ENCODE results near the gene CTAG1B. TPM values are rescaled to one million over a fixed set of nuclear protein-coding genes. Genes with fewer than 3 reads are reported as not detected.
"Not testable (repeated sequence)": the region's sequence is repeated elsewhere in the genome, so short reads cannot be mapped to it uniquely, and the experiment has no call there.

Gene CTAG1B
- total and polyA plus RNA-seq, 2 of the 8 experiments (the other 6 are each of a cell fraction or from before 2014, with no cell fraction given) = not detected

GRCh38 chrX:154573061-154573460, 46.0 kb downstream of the CTAG1B start:
- H4K5ac ChIP-seq (ENCODE audit: insufficient read length, low read depth, low read length); H2BK5ac ChIP-seq (ENCODE audit: low read depth, low read length); H4K91ac ChIP-seq (replicated peaks; ENCODE audit: insufficient read length, low read length); H3K4ac ChIP-seq (replicated peaks; ENCODE audit: insufficient read length, low read depth, low read length); H3K23ac ChIP-seq (ENCODE audit: insufficient read length); POLR2A ChIA-PET (ENCODE audit: partially characterized antibody); FAIRE-seq; H2AK5ac ChIP-seq (ENCODE audit: low read depth, low read length); H3K79me1 ChIP-seq (ENCODE audit: low read depth, low read length); H3K9me3 ChIP-seq (ENCODE audit: insufficient read depth in 2 of 2, low read depth in 1 of 2, low read length in 1 of 2); H3K4me1 ChIP-seq (replicated peaks in 1 of 4; ENCODE audit: control insufficient read depth in 3 of 4, insufficient read depth in 4 of 4, low read length in 3 of 4); H3K9ac ChIP-seq (replicated peaks in 1 of 4; ENCODE audit: extremely low read depth in 1 of 4, low read depth in 3 of 4, low read length in 3 of 4); H3K36me3 ChIP-seq (ENCODE audit: control insufficient read depth in 2 of 4, insufficient read depth in 4 of 4, low read length in 3 of 4); DNase-seq (ENCODE audit: low read depth in 1 of 2, low spot score in 2 of 2); H3K23me2 ChIP-seq (ENCODE audit: low read depth, low read length); H2BK15ac ChIP-seq (ENCODE audit: low read length); H3K4me3 ChIP-seq (ENCODE audit: extremely low read depth in 1 of 4, insufficient read depth in 2 of 4, low read depth in 3 of 4, low read length in 4 of 4); H3K27me3 ChIP-seq (replicated peaks in 1 of 4; ENCODE audit: control insufficient read depth in 3 of 4, extremely low read depth in 1 of 4, insufficient read depth in 3 of 4, low read length in 3 of 4); H3K18ac ChIP-seq (ENCODE audit: extremely low read depth, low read length); H4K8ac ChIP-seq (ENCODE audit: extremely low read depth, insufficient read depth, low read length); H4K20me1 ChIP-seq (replicated peaks in 1 of 2; ENCODE audit: control insufficient read depth in 1 of 2, insufficient read depth in 2 of 2, low read length in 2 of 2); H3K56ac ChIP-seq (replicated peaks; ENCODE audit: insufficient read length, low read depth, low read length); CTCF ChIA-PET (ENCODE audit: partially characterized antibody); H2AFZ ChIP-seq (ENCODE audit: low read length); H2BK12ac ChIP-seq (ENCODE audit: low read depth, low read length); H3K79me2 ChIP-seq (ENCODE audit: control insufficient read depth in 1 of 2, insufficient read depth in 2 of 2, low read length in 2 of 2); H2BK120ac ChIP-seq (replicated peaks; ENCODE audit: low read depth, low read length); H2BK20ac ChIP-seq (ENCODE audit: low read length); H3K27ac ChIP-seq (ENCODE audit: low read depth, low read length); H3K4me2 ChIP-seq (ENCODE audit: insufficient read depth in 1 of 2, low read depth in 2 of 2, low read length in 2 of 2); H3K14ac ChIP-seq (ENCODE audit: insufficient read length): not testable (repeated sequence)
- WGBS, 2 experiments (ENCODE audit: extremely low coverage in 1 of 2, insufficient coverage in 1 of 2, insufficient read length in 1 of 2, insufficient replicate concordance in 2 of 2, low coverage in 1 of 2, low lambda C conversion rate in 2 of 2, missing lambda C conversion rate in 1 of 2) = no CpG with 5 or more reads among the region's 10 CpGs

DNA sequence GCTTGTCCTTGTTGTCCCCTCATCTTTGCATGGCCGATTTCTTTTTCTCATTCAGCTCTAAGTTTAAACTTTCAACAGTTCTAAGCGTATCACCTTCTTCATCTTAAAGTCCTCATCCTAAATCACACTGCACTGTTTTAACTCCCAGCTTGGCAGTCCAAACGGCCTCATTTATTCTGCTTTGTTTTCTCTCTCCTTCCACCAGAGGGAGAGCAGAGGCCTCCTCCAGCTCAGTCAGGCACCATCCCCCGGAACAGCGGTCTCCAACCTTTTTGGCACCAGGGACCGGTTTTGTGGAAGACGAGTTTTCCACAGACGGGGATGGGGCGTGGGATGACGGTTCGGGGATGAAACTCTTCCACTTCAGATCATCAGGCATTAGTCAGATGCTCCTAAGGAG, 48.7 kb downstream of the CTAG1B start:
- H3K27ac ChIP-seq (ENCODE audit: low read depth, low read length); H3K56ac ChIP-seq (replicated peaks; ENCODE audit: insufficient read length, low read depth, low read length); H3K14ac ChIP-seq (ENCODE audit: insufficient read length); H3K79me1 ChIP-seq (ENCODE audit: low read depth, low read length); H3K9me3 ChIP-seq (ENCODE audit: insufficient read depth in 2 of 2, low read depth in 1 of 2, low read length in 1 of 2); H3K4me2 ChIP-seq (ENCODE audit: insufficient read depth in 1 of 2, low read depth in 2 of 2, low read length in 2 of 2); H2BK15ac ChIP-seq (ENCODE audit: low read length); H3K4ac ChIP-seq (replicated peaks; ENCODE audit: insufficient read length, low read depth, low read length); H3K79me2 ChIP-seq (ENCODE audit: control insufficient read depth in 1 of 2, insufficient read depth in 2 of 2, low read length in 2 of 2); H3K23ac ChIP-seq (ENCODE audit: insufficient read length); H3K4me3 ChIP-seq (ENCODE audit: extremely low read depth in 1 of 4, insufficient read depth in 2 of 4, low read depth in 3 of 4, low read length in 4 of 4); H2BK5ac ChIP-seq (ENCODE audit: low read depth, low read length); H3K36me3 ChIP-seq (ENCODE audit: control insufficient read depth in 2 of 4, insufficient read depth in 4 of 4, low read length in 3 of 4); H2AFZ ChIP-seq (ENCODE audit: low read length); H3K27me3 ChIP-seq (replicated peaks in 1 of 4; ENCODE audit: control insufficient read depth in 3 of 4, extremely low read depth in 1 of 4, insufficient read depth in 3 of 4, low read length in 3 of 4); H4K8ac ChIP-seq (ENCODE audit: extremely low read depth, insufficient read depth, low read length); H3K4me1 ChIP-seq (replicated peaks in 1 of 4; ENCODE audit: control insufficient read depth in 3 of 4, insufficient read depth in 4 of 4, low read length in 3 of 4); CTCF ChIA-PET (ENCODE audit: partially characterized antibody); H4K20me1 ChIP-seq (replicated peaks in 1 of 2; ENCODE audit: control insufficient read depth in 1 of 2, insufficient read depth in 2 of 2, low read length in 2 of 2); H4K91ac ChIP-seq (replicated peaks; ENCODE audit: insufficient read length, low read length); POLR2A ChIA-PET (ENCODE audit: partially characterized antibody); H2BK12ac ChIP-seq (ENCODE audit: low read depth, low read length); H3K18ac ChIP-seq (ENCODE audit: extremely low read depth, low read length); H2BK20ac ChIP-seq (ENCODE audit: low read length); H2BK120ac ChIP-seq (replicated peaks; ENCODE audit: low read depth, low read length); H4K5ac ChIP-seq (ENCODE audit: insufficient read length, low read depth, low read length); H2AK5ac ChIP-seq (ENCODE audit: low read depth, low read length); H3K9ac ChIP-seq (replicated peaks in 1 of 4; ENCODE audit: extremely low read depth in 1 of 4, low read depth in 3 of 4, low read length in 3 of 4); DNase-seq (ENCODE audit: low read depth in 1 of 2, low spot score in 2 of 2); H3K23me2 ChIP-seq (ENCODE audit: low read depth, low read length): not testable (repeated sequence)
- peak; percentile 99 for FAIRE-seq
- WGBS, 2 experiments (ENCODE audit: extremely low coverage in 1 of 2, insufficient coverage in 1 of 2, insufficient read length in 1 of 2, insufficient replicate concordance in 2 of 2, low coverage in 1 of 2, low lambda C conversion rate in 2 of 2, missing lambda C conversion rate in 1 of 2) = no CpG with 5 or more reads among the region's 11 CpGs
